GM10847 (cell line): ENCODE data around the gene TSPOAP1.

Experiments
- POLR2A ChIP-seq: IDR thresholded peaks from 2 replicates; pipeline ENCODE4 v1.6.1; 2011; ENCODE audit not compliant: insufficient read length; ENCODE audit errors: extremely low read depth

TSPOAP1 gene

DNA sequence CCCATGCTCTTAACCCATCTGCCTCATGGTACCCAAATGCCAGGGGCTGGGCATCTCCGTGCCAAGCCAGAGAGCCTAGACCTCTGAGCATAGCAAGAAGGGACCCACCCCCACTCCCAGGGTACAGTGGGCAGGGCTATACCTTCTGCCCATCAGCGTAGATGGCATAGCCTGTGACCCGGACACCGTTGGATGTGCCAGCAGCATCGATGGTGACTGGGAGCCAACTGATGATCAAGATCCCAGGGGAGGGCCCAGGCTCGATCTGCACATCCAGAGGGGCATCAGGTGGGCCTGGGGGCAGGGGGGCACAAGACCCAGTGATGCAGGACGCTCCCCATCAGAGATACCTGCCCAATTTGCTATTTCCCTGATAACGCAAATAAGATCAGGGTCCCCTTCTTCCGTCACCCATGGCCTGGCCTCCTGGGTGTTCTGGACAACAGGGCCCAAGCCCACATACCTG, 17.1 kb downstream of the TSPOAP1 start:
- no peak for TF ChIP-seq POLR2A

DNA sequence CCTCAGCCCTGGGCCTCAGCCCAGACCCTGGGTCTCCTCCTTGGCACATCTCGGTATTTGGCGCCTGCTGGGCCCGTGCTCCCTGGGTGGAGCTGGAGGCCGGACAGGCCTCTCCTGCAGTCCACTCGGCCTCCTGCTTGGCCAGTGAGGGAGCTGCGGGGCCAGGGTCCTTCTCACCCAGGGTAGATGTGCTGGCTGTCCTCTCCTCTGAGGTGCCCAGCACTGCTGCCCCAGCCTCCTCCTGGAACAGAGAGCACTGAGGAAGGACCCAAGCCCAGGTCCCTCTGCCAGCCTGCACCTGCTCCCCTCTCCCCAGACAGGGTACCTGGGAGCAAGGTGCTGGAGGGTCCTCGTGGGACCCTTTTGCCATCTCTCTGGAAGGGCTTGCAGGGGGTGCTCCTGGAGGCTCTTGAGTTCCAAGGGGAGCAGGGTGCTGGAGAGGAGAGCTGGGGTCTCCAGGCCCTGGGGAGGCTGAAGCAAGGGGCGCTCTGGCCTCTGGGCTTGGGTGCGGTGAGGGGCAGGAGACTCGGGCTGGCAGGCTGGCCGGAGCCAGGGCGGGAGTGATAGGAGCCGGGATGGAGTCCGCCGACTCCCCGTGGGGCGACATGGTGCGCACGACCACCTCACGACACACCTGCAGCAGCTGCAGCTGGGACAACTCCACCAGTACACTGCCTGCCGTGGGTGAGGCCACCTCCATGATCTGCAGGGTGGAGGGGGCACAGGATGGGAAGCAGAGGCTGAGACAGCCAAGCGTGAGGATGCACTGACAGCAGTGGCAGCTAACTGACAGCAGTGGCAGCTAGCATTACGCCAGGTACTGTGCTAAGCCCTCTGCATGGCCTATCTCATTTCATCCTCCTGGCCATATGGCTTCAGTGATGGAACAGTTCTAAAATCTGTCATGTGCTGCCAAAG, 17.8 kb downstream of the TSPOAP1 start:
- TF ChIP-seq POLR2A: no peak

DNA sequence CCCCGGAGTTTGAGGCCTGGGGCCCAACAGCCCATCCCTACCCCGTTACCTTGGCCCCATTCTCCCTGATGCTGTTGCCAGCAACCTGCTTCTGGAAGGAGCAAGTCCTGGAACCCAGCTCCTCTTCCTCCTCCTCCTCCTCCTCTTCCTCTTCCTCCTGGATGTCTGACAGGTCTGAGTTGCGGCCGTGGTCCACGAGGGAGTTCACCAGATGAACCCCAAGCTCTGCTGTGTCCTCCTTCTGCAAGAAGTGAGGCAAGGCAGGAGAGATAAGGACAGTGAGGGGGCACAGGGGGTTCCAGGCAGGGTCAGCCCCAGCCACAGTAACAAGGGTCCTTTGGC, 18.7 kb downstream of the TSPOAP1 start:
- TF ChIP-seq POLR2A: no peak

DNA sequence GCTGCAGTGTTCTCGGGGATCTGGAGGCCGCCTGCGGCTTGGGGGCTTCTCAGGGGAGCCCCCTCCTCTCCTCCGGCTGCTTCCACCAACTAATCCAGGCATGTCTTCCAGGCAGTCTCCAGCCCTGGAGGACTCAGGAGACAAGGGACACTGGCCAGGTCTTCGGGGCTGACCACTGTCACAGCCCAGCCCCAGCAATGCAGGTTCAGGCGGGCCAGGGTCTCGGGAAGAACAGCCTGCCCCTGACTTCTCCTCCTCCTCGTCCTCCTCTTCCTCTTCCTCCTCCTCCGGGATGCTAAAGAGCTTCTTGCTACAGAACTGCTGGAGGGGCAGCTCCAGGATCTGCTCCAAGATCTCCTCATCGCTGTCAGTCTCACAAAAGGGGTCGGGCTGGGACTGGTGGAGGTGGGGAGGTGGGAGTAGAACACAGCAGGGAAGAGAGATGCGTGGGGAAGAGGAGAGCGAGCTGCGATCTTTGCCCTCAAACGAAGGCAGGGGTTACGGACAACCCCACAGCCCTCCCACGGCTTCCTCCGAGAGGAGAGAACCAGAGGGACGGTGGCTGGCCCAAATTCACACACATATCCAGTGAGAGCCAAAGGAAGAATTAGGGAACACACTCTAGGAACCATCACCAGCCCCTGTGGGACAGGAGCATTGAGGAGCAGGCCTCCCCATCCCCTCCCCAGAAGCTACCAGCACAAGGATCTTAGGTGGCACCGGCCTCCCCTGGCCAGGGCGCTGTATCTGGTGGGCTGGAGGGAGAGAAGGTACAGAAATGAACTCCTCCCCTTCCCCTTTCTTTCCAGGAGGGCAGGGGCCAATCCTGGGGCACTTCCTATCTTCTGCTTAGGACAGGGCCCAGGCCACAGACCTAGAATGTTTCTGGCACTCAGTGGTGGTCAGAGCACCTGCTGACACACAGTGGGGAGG, 19.3 kb downstream of the TSPOAP1 start:
- no peak for TF ChIP-seq POLR2A

DNA sequence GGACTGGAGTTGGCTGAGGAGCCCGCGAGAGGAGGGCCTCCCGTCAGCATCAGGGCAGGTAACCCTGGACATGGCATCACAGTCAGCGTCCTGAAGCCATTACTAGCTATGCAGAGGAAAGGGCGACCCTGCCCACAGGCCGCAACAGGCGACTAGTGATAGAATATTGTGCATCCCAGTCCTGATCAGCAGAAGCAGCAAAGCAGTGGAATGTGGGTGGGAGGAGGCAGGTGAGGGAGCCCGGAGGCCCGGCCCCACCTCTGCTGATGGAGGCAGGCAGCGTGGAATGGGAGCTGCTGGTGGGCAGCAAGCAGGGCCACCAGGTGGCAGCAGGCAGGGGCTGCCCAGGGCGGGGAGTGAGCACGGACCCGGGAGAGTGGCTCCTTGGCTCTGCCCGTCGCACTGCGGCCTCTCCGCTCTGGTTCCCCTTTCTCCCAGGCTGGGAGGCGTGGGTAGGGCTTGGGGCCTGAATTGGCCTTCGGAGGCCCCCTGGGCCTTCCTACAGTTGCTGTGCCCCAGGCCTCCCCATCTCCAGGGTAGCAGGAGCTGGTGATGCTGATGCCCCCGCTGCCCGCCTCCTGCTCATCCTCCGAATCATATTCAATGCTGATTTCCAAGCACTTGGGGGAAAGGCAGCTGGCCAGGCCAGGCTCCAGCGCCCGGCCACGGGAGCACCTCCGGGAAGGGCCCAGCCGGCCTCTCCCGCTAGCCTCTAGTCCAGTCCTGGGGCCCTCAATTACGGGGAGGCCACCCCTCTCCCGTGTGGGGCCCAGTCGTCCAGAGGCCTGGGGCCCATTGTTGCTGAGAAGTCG, 20.2 kb downstream of the TSPOAP1 start:
- no peak for TF ChIP-seq POLR2A

DNA sequence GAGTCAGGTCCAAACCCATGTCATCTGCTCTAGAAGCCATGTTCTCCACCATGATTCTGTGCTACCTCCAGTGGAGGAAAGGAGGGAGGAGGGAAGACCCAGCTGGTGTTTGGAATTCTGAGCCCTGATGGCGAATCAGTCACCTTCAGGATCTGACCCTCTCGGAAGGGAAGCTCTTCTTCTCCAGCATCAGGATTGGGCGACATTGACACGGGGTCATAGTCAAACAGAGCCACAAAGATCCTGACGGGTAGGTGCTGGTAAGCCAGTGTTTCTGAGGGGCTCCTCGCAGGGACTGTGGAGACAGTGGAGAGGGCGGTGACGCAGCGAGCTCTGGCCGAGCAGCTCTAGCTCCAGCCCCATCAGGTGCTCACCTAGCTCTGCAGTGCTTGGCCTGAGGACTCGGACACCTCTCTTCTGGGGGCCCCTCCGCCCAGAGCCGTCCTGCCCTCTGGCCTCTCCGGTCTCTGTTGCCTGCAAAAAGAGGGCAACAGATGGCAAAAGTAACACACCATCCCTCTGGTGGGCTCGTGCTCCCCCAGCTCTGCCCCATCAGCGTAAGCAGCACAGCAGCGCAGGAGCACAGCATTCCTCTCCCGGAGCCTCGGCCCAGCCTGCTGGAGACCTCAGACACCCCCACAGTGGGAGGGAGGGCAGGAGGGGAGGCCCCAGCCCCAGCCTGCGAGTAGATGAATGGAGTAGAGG, 21.0 kb downstream of the TSPOAP1 start:
- TF ChIP-seq POLR2A: no peak

DNA sequence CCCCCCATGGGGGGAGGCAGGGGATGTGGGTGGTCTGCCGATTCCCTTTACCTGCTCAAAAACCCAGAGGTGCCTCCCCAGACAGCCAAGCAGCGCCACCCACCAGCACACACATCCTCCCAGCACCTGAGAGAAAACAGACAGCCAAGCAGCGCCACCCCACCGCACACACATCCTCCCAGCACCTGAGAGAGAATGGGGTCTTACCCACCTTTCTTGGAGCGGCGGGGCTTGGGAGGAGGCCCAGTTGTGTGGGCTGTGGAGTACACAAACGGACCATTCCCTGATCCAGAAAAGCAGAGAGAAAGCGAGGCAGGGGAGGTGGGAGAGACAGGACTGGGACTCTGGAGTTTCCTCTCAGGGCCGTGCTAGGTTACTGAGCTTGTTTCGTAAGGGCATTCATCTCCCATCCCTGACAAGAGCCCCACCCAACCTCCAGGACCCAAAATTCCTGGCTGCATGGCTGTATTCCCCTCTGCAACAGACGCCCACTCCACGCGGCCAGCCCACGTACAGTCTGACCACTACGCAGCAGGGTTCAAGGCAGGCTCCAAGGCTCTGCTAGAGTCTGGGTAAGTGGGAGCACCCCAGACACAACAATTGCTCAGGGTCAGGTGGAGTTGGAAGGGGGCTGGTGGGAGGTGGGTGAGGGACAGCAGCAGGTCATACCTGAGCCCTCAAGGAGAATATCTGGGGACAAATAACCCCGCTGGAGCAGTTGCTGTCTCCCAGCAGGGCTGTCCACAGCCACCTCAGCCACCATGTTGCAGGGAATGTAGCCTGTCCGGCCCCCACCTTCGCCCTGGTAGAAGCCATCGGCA, 22.3 kb downstream of the TSPOAP1 start:
- no peak for TF ChIP-seq POLR2A

DNA sequence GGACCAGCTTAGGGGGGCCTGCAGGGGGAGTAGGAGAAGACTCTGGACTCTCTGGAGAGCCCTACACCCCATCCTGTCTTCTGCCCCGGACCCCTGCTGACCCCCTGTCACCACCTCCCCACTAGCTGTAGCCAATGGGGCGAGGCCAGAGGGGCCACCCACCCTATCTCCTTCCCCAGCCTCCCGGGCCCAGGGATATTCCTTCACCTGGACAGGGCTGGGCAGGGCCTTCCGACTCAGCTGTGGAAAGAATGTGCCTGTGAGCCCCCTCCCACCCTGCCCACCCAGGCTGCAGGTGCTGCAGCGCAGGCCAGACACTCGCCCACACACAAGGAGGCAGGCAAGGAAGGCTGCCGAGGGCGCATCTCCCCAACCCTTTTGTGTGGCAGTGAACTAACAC, 23.0 kb downstream of the TSPOAP1 start:
- TF ChIP-seq POLR2A: no peak

DNA sequence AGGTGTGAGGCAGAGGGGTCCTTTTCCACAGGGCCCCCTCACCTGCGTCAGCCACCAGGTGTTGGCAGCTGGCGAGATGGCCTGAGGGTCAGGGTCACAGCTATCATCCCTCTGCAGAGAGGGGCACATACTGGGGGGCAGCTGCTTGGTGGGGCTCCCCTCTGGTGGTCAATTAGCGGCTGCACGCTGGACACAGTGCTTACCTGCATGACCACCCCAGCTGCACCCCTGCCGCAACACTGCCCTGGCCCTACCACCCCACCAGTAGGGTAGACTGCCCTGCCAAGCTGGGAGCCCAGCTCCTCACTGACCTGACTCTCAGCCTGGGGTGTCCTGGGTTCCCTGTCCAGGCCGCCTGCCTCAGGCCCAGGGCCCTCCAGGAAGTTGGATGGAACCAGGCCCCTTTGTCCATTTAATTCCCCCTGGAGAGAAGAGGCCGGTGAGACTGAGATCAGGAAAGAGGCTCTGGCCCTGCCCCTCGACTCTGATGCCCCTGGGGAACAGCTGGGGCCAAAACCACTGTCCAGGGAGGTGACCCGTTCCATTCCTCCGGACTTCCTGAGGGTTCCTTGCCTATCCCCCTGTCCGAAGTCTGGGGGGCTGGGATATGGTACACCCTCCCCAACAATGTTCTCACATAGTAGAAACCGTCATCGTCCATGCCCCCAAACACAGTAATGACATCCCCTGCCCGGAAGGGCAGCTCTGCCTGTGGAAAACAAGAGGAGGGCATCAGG, 23.7 kb downstream of the TSPOAP1 start:
- TF ChIP-seq POLR2A: no peak

DNA sequence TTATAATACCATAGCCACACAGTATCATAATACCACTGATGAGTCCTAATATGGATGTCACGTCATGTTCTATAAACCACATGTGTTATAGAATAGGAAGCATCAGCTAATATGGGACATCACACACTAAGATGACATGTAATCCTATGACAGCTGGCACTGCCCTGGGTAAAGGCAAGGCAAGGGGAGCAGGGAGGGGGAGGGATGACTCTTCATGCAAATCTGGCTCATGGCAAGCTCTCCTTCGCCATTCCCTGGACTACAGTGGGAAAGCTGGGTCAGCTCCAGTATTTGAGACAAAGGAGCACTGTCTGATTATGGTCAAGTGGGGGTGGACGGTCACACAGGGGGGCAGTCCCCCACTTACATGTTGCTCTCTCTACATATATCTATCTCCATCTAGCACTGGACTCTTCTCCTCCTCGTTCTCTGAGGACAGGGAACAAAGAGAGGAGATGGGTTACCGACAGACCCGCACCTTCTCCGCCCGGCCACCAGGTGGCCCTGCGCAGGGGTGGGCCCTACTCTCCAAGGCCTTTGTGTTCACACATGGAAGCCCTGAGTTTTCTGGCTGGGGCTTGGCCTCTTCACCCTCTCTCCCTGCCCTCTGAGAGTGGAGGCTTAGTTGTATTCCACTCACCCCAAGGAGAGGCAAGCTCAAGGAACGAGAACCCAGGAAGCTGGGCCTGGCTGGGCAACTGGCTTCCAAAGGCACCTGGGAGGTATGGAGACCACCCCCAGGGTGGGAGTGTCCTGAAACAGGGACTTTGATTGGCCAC, 24.4 kb downstream of the TSPOAP1 start:
- TF ChIP-seq POLR2A: no peak

DNA sequence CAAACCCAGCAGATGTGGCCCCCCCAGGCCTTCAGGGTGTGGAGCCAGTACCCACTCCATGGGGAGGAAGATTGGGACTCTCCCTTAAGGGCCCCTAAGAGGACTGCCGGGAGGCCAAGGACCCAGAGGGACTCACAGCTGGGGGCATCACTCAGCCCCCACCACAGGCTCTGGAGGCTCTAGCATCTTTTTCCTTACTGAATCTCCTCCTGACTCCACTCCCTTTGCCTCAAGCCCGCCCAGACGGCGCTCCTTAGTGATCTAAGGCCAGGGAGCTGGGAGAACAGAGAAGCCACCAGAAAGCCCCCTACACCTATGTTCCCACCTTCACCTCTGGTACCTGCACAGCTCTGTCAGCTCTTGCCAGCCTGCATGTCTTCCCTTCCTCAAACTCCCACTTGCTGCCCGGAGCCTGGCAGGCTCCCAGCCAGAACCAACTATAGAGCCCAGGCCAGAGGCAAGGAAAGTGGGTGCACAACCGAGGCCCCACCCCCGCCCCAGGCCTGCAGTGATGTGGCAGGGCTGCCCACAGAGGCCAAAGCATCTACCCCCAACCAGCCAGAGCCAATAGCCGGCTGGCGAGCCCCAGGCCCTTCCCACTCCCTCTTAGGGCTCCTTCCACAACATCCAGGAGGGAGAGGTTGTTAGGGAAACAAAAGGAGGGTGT, 25.5 kb downstream of the TSPOAP1 start:
- TF ChIP-seq POLR2A: no peak
